ENCODE measurements around the gene NR2E1.

The NR2E1 gene

GRCh38 chr6:108238322-108238721 lies 72.5 kb downstream of the NR2E1 start:
- no peaks in the 10 kb centered on the region for H3K9me3 ChIP-seq (ENCODE audit: control insufficient read depth, insufficient read depth, low read length)
- H3K4me1 ChIP-seq (ENCODE audit: control insufficient read depth, low read length) = no peaks in the 10 kb centered on the region
- no peaks in the 10 kb centered on the region for H3K9me2 ChIP-seq (replicated peaks; ENCODE audit: control insufficient read depth, low read length)
- H3K27me3 ChIP-seq (ENCODE audit: control insufficient read depth, low read length) = no peaks in the 10 kb centered on the region
- no peak for TF ChIP-seq EZH2phosphoT487 (IDR thresholded peaks at IDR 0.05; ENCODE audit: borderline replicate concordance, low read length)
- H3K27ac ChIP-seq (ENCODE audit: low read depth, low read length) = no peak overlapping the region
- H3K79me2 ChIP-seq (ENCODE audit: control insufficient read depth, low read length) = peaks cover 59% of the 10 kb centered on the region
- H3K4me2 ChIP-seq (ENCODE audit: low read length) = no peak overlapping the region
- no peaks in the 10 kb centered on the region for H3F3A ChIP-seq (ENCODE audit: control insufficient read depth, insufficient read depth)
- peaks cover 6% of the 10 kb centered on the region; the same call in 1 of the 2 replicates for H4K20me1 ChIP-seq (ENCODE audit: control insufficient read depth, insufficient read depth, low read depth, low read length)
- no peak overlapping the region for H3K4me3 ChIP-seq (ENCODE audit: low read length)
- H3K36me3 ChIP-seq (ENCODE audit: control insufficient read depth, low read length) = peaks cover 15% of the 10 kb centered on the region
